Duodenal mucosa (tissue), 2 donors: Measurements from ENCODE around the gene PRRX1.

Experiments
- H3K27ac ChIP-seq: one replicate; pipeline ENCODE4 v1.7.0; 2013; ENCODE audit warnings: low read depth, low read length
- H3K27me3 ChIP-seq, 2 donors: one replicate each; pipeline ENCODE4 v1.7.0; 2013; ENCODE audit warnings: low read length in 2 of 2, control low read depth in 1 of 2; ENCODE audit not compliant: insufficient read depth in 2 of 2, control insufficient read depth in 1 of 2
- H3K36me3 ChIP-seq, 2 donors: one replicate each; pipeline ENCODE4 v1.7.0; 2013; ENCODE audit warnings: low read length in 2 of 2, control low read depth in 1 of 2; ENCODE audit not compliant: insufficient read depth in 2 of 2, control insufficient read depth in 1 of 2
- H3K4me1 ChIP-seq, 2 donors: one replicate each; pipeline ENCODE4 v1.7.0; 2013; ENCODE audit warnings: low read length in 2 of 2, control low read depth in 1 of 2; ENCODE audit not compliant: insufficient read depth in 2 of 2, control insufficient read depth in 1 of 2
- H3K4me3 ChIP-seq, 2 donors: one replicate each; pipeline ENCODE4 v1.7.0; 2013; ENCODE audit warnings: low read length in 2 of 2, low read depth in 1 of 2
- H3K9ac ChIP-seq, 2 donors: one replicate each; pipeline ENCODE4 v1.7.0; 2013; ENCODE audit warnings: low read length in 2 of 2, low read depth in 1 of 2
- H3K9me3 ChIP-seq, 2 donors: one replicate each; pipeline ENCODE4 v1.7.0; 2013; ENCODE audit warnings: low read length in 2 of 2, control low read depth in 1 of 2; ENCODE audit not compliant: control insufficient read depth in 1 of 2

The PRRX1 gene

DNA sequence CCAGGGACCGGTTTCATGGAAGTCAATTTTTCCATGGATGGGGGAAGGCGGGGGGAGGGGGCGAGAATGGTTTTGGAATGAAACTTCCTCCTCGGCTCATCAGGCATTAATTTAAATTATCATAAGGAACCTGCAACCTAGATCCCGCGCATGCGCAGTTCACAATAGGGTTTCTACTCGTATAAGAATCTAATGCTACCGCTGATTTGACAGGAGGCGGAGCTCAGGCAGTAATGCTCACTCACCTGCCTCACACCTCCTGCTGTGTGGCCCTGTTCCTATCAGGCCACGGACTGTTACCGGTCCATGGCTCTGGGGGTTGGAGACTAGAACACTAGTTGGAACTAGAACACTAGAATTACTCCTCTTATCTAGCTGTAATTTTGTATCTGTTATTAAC, 38.0 kb downstream of the PRRX1 start:
- no peaks in the 10 kb centered on the region for H3K27me3 ChIP-seq
- H3K4me1 ChIP-seq: no peaks in the 10 kb centered on the region
- no peak overlapping the region for H3K9ac ChIP-seq
- no peak overlapping the region for H3K27ac ChIP-seq
- H3K36me3 ChIP-seq: no peaks in the 10 kb centered on the region
- H3K9me3 ChIP-seq: no peaks in the 10 kb centered on the region
- no peak overlapping the region for H3K4me3 ChIP-seq

DNA sequence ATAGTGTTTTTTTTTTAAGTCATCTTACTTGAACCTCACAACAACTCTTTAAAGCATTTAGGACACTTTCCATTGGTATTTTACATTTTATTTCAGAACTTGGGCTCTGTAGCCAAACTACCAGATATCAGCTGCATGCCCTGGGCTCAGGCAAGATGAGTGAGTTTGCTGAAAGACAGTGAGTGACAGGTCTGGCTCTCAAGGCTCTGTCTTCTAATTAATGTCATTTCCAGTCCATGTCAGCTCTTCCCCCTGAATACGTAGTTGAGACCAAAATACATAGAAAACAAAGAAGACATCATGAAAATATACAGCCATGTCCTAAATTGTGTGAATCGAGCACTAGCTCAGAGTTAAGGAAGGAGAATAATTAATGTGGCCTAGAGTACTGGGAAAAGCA, 39.7 kb downstream of the PRRX1 start:
- no peak overlapping the region for H3K9ac ChIP-seq
- no peaks in the 10 kb centered on the region for H3K4me1 ChIP-seq
- H3K4me3 ChIP-seq: no peak overlapping the region
- H3K9me3 ChIP-seq: no peaks in the 10 kb centered on the region
- H3K27ac ChIP-seq: no peak overlapping the region
- H3K27me3 ChIP-seq: no peaks in the 10 kb centered on the region
- H3K36me3 ChIP-seq: no peaks in the 10 kb centered on the region

DNA sequence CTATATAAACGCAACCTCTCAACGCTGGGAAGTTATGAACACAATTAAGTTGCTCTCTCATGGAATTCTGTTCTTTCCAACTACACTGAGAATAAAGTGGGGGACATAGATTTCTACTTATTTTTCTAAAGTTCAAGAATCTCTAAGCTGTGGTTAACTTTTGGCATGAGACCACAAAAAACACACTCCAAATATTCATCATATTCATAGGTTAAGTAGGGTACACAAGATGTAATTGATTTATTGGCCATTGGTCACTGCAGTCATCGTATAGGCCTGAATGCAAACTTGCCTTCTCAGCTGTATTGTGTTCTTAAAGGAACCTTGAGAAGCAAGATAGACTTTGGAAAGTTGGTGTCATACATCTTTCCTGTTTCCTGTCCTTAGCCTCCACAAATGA, 40.3 kb downstream of the PRRX1 start:
- no peak overlapping the region for H3K27ac ChIP-seq
- H3K9ac ChIP-seq: no peak overlapping the region
- H3K27me3 ChIP-seq: no peaks in the 10 kb centered on the region
- H3K4me3 ChIP-seq: no peak overlapping the region
- H3K4me1 ChIP-seq: no peaks in the 10 kb centered on the region
- no peaks in the 10 kb centered on the region for H3K36me3 ChIP-seq
- H3K9me3 ChIP-seq: no peaks in the 10 kb centered on the region

DNA sequence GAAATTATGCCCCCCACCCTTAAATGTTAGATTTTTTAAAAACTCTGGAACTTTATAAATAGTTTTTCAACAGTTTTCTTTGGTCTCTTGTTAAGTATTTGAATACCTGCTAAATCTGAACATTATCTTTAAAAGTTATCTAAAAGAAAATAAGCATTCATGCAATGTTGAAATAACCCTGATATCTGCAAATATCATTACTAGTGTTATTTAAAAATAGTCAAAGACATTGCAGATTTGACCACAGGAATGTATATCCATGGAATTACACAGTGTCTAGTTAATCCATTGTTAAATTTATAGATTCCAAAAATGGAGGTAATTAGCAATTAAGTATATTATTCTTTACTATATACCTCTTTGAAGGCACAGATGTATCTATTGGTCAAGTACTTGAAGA, 42.0 kb downstream of the PRRX1 start:
- H3K9me3 ChIP-seq: no peaks in the 10 kb centered on the region
- no peaks in the 10 kb centered on the region for H3K27me3 ChIP-seq
- H3K9ac ChIP-seq: no peak overlapping the region
- no peaks in the 10 kb centered on the region for H3K36me3 ChIP-seq
- no peak overlapping the region for H3K4me3 ChIP-seq
- no peak overlapping the region for H3K27ac ChIP-seq
- H3K4me1 ChIP-seq: no peaks in the 10 kb centered on the region

DNA sequence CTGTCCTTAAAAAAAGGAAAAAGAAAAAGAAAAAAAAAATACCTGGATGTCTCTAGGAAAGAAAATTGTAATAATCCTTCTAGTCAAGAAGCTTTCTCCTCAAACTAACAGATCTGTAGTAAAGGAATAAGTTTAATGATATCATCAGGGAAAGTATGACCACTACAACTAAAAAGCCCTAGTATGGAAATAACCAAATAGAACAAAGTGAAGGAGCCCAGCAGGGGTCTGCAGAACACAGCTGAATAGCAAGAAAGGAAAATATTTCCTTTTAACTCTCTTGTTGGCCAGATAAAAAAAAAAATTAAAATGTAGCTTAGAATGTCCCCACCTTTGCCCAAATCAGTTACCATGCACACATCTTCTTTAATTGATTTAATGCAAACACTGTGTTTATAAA, 43.2 kb downstream of the PRRX1 start:
- H3K27me3 ChIP-seq: no peaks in the 10 kb centered on the region
- H3K9ac ChIP-seq: no peak overlapping the region
- no peak overlapping the region for H3K4me3 ChIP-seq
- no peak overlapping the region for H3K27ac ChIP-seq
- H3K9me3 ChIP-seq: no peaks in the 10 kb centered on the region
- H3K36me3 ChIP-seq: no peaks in the 10 kb centered on the region
- H3K4me1 ChIP-seq: no peaks in the 10 kb centered on the region

DNA sequence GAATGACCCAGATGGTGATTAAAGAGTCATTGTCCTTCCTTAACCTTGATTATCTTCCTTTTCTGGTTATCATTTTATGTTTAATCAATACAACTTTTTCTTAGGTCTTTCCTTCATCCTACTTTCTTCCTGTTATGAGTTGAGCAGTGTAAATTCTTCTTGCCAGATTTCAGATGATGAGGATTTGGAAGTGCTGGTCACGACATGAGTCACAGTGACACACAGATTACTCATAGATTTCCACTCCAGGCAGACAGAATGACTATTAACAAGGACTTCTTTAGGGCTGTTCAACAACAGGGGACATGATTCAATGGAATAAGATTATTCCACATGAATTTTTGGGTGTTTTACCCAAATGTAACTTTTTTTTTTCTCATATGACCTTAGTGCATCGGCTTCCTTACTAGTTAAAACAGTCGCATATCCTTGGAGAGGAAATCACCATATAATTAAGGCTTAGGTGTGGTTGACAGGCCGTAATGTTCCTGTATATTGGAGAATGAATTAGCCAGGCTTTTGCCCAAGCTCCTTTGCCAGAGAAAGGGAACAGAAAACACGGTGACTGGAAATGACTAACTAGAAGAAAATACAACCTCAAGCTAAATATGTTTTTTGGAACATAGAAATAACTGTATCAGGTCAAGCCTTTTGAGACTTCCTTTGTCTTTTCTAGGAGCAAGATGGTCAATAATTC, 44.2 kb downstream of the PRRX1 start:
- Histone ChIP-seq H3K9ac (no peak overlapping the region), H3K4me3 (no peak overlapping the region), H3K36me3 (no peaks in the 10 kb centered on the region), H3K9me3 (no peaks in the 10 kb centered on the region), H3K27ac (no peak overlapping the region), H3K4me1 (no peaks in the 10 kb centered on the region), H3K27me3 (no peaks in the 10 kb centered on the region)

DNA sequence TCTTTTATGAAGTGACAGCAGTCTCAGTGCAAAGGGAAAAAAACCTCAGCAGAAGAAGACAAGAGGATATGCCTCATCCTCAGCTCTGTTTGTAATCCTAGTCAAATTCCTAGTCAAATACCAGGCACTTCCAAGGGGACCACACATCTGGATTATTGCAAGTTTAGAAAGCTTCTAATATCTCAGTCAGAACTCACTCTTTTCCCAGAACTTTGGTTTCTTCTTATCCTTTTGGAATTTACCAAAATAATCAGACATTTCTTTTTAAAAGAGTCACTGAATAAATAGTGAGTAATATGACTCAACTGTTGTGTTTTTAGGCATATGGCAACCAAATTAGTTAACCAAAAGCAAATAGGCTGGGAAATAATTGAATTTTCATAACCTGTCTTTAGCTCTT, 47.8 kb downstream of the PRRX1 start:
- no peaks in the 10 kb centered on the region for H3K9me3 ChIP-seq
- H3K27me3 ChIP-seq: no peaks in the 10 kb centered on the region
- H3K9ac ChIP-seq: no peak overlapping the region
- H3K4me3 ChIP-seq: no peak overlapping the region
- no peaks in the 10 kb centered on the region for H3K4me1 ChIP-seq
- no peak overlapping the region for H3K27ac ChIP-seq
- H3K36me3 ChIP-seq: no peaks in the 10 kb centered on the region

DNA sequence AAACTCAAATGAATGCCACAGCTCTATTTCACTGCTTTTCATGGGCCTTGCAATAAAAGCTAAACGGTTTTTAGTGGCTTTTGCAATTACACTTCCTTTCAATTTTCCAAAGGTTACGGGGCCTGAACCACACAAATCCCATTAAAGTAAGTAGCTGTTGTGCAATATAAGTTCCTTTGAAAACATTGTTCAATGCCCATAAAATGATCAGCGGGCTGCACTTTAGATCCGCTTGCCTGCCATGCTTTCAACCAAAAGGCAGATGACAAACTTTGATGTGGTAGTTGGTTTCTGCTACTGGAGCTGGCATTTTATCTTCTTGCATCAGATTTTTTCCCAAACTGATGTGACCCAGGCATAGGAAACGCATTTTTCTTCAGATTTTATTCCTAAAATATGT, 50.2 kb downstream of the PRRX1 start:
- H3K9ac ChIP-seq: no peak overlapping the region
- no peak overlapping the region for H3K4me3 ChIP-seq
- H3K36me3 ChIP-seq: no peaks in the 10 kb centered on the region
- H3K27me3 ChIP-seq: no peaks in the 10 kb centered on the region
- H3K27ac ChIP-seq: no peak overlapping the region
- no peaks in the 10 kb centered on the region for H3K9me3 ChIP-seq
- H3K4me1 ChIP-seq: no peaks in the 10 kb centered on the region

DNA sequence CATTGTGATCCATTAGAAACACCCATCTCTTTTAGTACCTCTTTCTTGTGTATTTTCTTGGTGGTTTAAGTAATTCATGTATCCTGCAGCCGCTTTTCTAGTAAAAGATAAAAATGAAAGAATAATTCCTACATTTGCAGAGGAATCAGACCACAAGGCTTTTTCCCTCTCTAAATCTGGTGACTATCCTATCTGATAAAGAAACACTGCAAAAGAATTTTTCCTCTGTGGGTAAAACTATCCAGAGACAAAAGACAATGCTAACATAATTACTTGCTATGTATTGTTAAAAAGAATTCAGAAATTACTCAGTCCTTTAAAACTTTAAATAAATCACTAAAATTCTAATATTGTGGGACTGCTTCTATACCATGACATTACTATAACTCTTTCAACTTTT, 51.0 kb downstream of the PRRX1 start:
- H3K4me1 ChIP-seq: no peaks in the 10 kb centered on the region
- H3K9me3 ChIP-seq: no peaks in the 10 kb centered on the region
- no peak overlapping the region for H3K4me3 ChIP-seq
- H3K36me3 ChIP-seq: no peaks in the 10 kb centered on the region
- no peak overlapping the region for H3K9ac ChIP-seq
- no peaks in the 10 kb centered on the region for H3K27me3 ChIP-seq
- no peak overlapping the region for H3K27ac ChIP-seq

DNA sequence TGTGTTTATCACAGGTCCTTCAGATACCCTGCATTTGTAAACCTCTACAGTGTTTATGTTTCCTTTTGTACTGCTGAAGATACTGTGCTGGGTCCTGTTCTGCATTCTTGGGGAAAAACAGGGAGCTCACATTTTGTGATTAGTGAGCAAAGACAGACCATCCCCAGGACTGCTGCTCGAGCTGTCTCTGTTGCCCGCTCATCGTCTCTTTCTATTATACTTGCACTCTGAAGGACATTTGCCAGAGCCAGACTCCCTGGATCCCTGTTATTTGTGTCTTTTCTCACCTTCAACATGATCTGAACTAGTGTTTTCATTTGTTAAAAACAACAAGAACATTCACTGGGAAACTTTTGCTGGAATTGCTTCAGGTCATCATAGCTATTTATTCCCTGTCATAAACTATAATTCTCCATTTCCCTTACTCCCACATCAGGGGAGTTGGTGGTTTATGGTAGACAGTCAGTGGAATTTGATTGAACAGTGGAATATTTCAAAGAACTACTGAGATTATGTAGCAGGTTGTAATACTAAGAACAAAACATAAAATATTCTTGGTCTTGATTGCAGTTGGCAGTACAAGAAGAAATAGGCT, 53.0 kb downstream of the PRRX1 start:
- no peaks in the 10 kb centered on the region for H3K4me1 ChIP-seq
- no peak overlapping the region for H3K4me3 ChIP-seq
- no peak overlapping the region for H3K9ac ChIP-seq
- no peaks in the 10 kb centered on the region for H3K27me3 ChIP-seq
- H3K36me3 ChIP-seq: no peaks in the 10 kb centered on the region
- H3K27ac ChIP-seq: no peak overlapping the region
- no peaks in the 10 kb centered on the region for H3K9me3 ChIP-seq
